ENCODE results near the gene SIRT6. TPM values are rescaled to one million over a fixed set of nuclear protein-coding genes. Genes with fewer than 3 reads are reported as not detected.
A peak's percentile ranks its signal among the peaks of the same experiment; 100 is the strongest.
"Not testable (repeated sequence)": the region's sequence is repeated elsewhere in the genome, so short reads cannot be mapped to it uniquely, and the experiment has no call there.

SIRT6 gene
- total RNA-seq, 1 donor from 2014 or later: 9.3 TPM

- DNase-seq: no peak
- no peak for ATAC-seq
- intact Hi-C loops (cut with micrococcal nuclease): no loop called here
Observed at GRCh38 chr19:4144666-4145249, 37.6 kb downstream of the SIRT6 start.

GRCh38 chr19:4142916-4143315 lies 39.4 kb downstream of the SIRT6 start:
- DNase-seq; ATAC-seq; intact Hi-C loops (cut with micrococcal nuclease): not testable (repeated sequence)

- intact Hi-C loops (cut with micrococcal nuclease): no loop called here
- DNase-seq: peak; percentile 39
- peak; percentile 89 for ATAC-seq
Observed at GRCh38 chr19:4140237-4140711, 42.1 kb downstream of the SIRT6 start.

- DNase-seq (peak; percentile 88), ATAC-seq (peak; percentile 95)
- intact Hi-C loops (cut with micrococcal nuclease): no loop called here
Observed at GRCh38 chr19:4139614-4140236, 42.6 kb downstream of the SIRT6 start.

- no peak for ATAC-seq
- intact Hi-C loops (cut with micrococcal nuclease): no loop called here
- no peak for DNase-seq
Observed at GRCh38 chr19:4138445-4138844, 43.9 kb downstream of the SIRT6 start.

GRCh38 chr19:4136680-4137088 lies 45.7 kb downstream of the SIRT6 start:
- DNase-seq (no peak), ATAC-seq (no peak)
- intact Hi-C loops (cut with micrococcal nuclease): no loop called here

- DNase-seq; intact Hi-C loops (cut with micrococcal nuclease); ATAC-seq: not testable (repeated sequence)
Observed at GRCh38 chr19:4135386-4135785, 47.0 kb downstream of the SIRT6 start.

- DNase-seq (no peak), ATAC-seq (no peak)
- intact Hi-C loops (cut with micrococcal nuclease): no loop called here
Observed at GRCh38 chr19:4134351-4134750, 48.0 kb downstream of the SIRT6 start.

GRCh38 chr19:4130744-4131438 lies 51.5 kb downstream of the SIRT6 start:
- DNase-seq (no peak), ATAC-seq (no peak)
- intact Hi-C loops (cut with micrococcal nuclease): no loop called here

GRCh38 chr19:4129050-4129449 lies 53.3 kb downstream of the SIRT6 start:
- intact Hi-C loops (cut with micrococcal nuclease); ATAC-seq; DNase-seq: not testable (repeated sequence)

- intact Hi-C loops (cut with micrococcal nuclease): not testable (repeated sequence)
Observed at GRCh38 chr19:4127322-4127721, 55.0 kb downstream of the SIRT6 start.

GRCh38 chr19:4124638-4125037 lies 57.7 kb downstream of the SIRT6 start:
- intact Hi-C loops (cut with micrococcal nuclease): no loop called here
- ATAC-seq (no peak), DNase-seq (no peak)

More at GRCh38 chr19:4127322-4127721, 55.0 kb downstream of the SIRT6 start:
- DNase-seq, ATAC-seq: not testable (repeated sequence)

Other genes with a start within 250 kb of the SIRT6 start
- 1,046 TPM for gene NMRK2, start 249.5 kb downstream of the SIRT6 start, total RNA-seq
- 68.5 TPM for gene DAPK3, start 211.5 kb downstream of the SIRT6 start, total RNA-seq
- 2,417 TPM for gene EEF2, start 197.1 kb downstream of the SIRT6 start, total RNA-seq
- gene PIAS4, start 174.8 kb downstream of the SIRT6 start, total RNA-seq: 19.8 TPM
- gene ZBTB7A, start 115.7 kb downstream of the SIRT6 start, total RNA-seq: 35.2 TPM
- 148 TPM for gene MAP2K2, start 58.4 kb downstream of the SIRT6 start, total RNA-seq
- gene CREB3L3, start 28.9 kb downstream of the SIRT6 start, total RNA-seq: not detected
- 0.42 TPM for gene ANKRD24, start 126 bp upstream of the SIRT6 start, total RNA-seq
- 0.92 TPM for gene EBI3, start 47.0 kb upstream of the SIRT6 start, total RNA-seq
- 8.3 TPM for gene YJU2, start 64.5 kb upstream of the SIRT6 start, total RNA-seq
- gene SHD, start 96.7 kb upstream of the SIRT6 start, total RNA-seq: not detected
- not detected for gene TMIGD2, start 119.8 kb upstream of the SIRT6 start, total RNA-seq
- gene FSD1, start 122.0 kb upstream of the SIRT6 start, total RNA-seq: not detected
- 4.2 TPM for gene STAP2, start 156.3 kb upstream of the SIRT6 start, total RNA-seq
- gene MPND, start 161.0 kb upstream of the SIRT6 start, total RNA-seq: 19.2 TPM
- gene SH3GL1, start 218.0 kb upstream of the SIRT6 start, total RNA-seq: 19.1 TPM
- gene CHAF1A, start 220.1 kb upstream of the SIRT6 start, total RNA-seq: 7.2 TPM

All from left ventricle myocardium superior (tissue), 1 donor.